Fibroblast of lung (primary cell): Measurements from ENCODE around the gene OXTR.

Experiments used
- CTCF ChIP-seq, 2 donors: IDR thresholded peaks in 1 of 2; conservative IDR thresholded peaks in 1 of 2; 1 replicate in 1 of 2; 2 replicates in 1 of 2; pipeline ENCODE4 v1.5.1; 2011 to 2012; ENCODE audit warnings: low read length in 2 of 2, control low read depth in 1 of 2, inconsistent platforms in 1 of 2, low read depth in 1 of 2, mild to moderate bottlenecking in 1 of 2
- EZH2 ChIP-seq: IDR thresholded peaks from 2 replicates; pipeline ENCODE4 v1.5.1; 2012; ENCODE audit warnings: low read length, control low read depth, mild to moderate bottlenecking; ENCODE audit errors: missing control alignments

- TF ChIP-seq CTCF (conservative IDR thresholded peaks at IDR 0.05 in 1 of 2, IDR thresholded peaks at IDR 0.05 in 1 of 2; ENCODE audit: low read depth in 1 of 2, low read length in 2 of 2) (no peak), EZH2 (no peak)
Measured at GRCh38 chr3:8743021-8743601, 26.3 kb downstream of the OXTR start.
